Measurements from ENCODE around the gene SMIM31. TPM values are rescaled to one million over a fixed set of nuclear protein-coding genes. Genes with fewer than 3 reads are reported as not detected.

SMIM31 gene
- total RNA-seq, 2 donors from 2014 or later: not detected

DNA sequence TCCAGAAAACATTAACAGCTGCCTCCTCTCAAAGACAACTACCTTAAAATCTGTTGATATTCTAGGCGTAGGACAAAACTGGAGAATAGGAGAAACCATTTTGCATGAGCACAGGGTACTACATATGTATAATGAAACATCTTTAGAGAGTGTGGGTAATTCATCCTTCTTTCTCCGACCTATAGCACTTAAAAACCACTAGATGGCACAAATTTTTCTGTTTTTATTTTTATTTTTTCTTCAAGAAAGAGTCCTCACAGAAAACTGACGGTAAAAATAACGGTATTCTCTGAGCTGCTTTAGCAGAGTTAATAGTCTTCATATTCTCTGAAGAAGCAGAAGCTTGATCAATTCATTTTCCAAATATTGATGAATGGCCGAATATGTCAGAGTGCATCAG is 14.6 kb downstream of the SMIM31 start:
- TF ChIP-seq, protein P1, sequence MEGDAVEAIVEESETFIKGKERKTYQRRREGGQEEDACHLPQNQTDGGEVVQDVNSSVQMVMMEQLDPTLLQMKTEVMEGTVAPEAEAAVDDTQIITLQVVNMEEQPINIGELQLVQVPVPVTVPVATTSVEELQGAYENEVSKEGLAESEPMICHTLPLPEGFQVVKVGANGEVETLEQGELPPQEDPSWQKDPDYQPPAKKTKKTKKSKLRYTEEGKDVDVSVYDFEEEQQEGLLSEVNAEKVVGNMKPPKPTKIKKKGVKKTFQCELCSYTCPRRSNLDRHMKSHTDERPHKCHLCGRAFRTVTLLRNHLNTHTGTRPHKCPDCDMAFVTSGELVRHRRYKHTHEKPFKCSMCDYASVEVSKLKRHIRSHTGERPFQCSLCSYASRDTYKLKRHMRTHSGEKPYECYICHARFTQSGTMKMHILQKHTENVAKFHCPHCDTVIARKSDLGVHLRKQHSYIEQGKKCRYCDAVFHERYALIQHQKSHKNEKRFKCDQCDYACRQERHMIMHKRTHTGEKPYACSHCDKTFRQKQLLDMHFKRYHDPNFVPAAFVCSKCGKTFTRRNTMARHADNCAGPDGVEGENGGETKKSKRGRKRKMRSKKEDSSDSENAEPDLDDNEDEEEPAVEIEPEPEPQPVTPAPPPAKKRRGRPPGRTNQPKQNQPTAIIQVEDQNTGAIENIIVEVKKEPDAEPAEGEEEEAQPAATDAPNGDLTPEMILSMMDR (IDR thresholded peaks at IDR 0.05): no peak
- H3K27me3 ChIP-seq (replicated peaks; ENCODE audit: insufficient read depth): no peaks in the 10 kb centered on the region
- no peaks in the 10 kb centered on the region for H3K36me3 ChIP-seq
- no peak overlapping the region for H3K27ac ChIP-seq
- no peaks in the 10 kb centered on the region for H3K4me1 ChIP-seq (ENCODE audit: control insufficient read depth in 1 of 2, low read depth in 2 of 2)
- H3K4me3 ChIP-seq: no peak overlapping the region
- no peaks in the 10 kb centered on the region for H3K9me3 ChIP-seq
- DNase-seq (ENCODE audit: low spot score): no peak
- ATAC-seq (ENCODE audit: insufficient number of reproducible peaks, low FRiP score, low read depth): no peak

DNA sequence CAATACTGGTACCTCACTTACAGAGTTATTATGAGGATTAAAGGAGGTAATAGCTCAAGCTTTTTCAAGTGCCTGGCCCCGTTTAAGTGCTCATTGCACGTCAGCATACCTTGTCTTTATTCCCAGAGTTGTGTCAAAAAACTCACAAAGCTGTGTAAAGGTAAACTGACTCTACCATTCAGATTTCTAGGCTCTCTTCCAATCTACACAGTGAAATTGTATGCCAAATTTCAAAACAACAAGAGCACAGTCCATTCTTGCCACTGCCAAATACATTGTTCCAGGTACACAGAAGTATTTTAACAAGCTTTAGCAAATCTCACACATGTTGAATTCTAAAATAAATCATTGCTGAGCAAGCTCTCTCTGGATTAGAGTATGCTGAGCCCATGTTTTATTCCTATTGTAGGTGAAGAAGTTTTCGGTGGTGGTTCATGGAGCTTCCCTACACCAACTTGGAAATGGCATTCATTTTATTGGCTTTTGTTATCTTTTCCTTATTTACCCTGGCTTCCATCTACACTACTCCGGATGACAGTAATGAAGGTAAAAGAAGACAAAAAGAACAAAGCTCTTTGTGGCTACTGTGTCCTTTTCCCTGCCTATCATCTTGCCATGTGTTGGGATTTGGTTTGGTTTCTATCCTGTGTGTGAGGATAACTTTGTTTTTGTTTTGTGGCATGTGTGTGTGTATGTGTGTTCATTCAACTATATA is 16.2 kb downstream of the SMIM31 start:
- Histone ChIP-seq H3K4me3 (no peak overlapping the region), H3K4me1 (ENCODE audit: control insufficient read depth in 1 of 2, low read depth in 2 of 2) (no peaks in the 10 kb centered on the region), H3K36me3 (no peaks in the 10 kb centered on the region), H3K27ac (no peak overlapping the region), H3K27me3 (replicated peaks; ENCODE audit: insufficient read depth) (no peaks in the 10 kb centered on the region), H3K9me3 (no peaks in the 10 kb centered on the region)
- ATAC-seq (ENCODE audit: insufficient number of reproducible peaks, low FRiP score, low read depth) (no peak), DNase-seq (ENCODE audit: low spot score) (no peak)
- TF ChIP-seq, protein P1 (IDR thresholded peaks at IDR 0.05): no peak

DNA sequence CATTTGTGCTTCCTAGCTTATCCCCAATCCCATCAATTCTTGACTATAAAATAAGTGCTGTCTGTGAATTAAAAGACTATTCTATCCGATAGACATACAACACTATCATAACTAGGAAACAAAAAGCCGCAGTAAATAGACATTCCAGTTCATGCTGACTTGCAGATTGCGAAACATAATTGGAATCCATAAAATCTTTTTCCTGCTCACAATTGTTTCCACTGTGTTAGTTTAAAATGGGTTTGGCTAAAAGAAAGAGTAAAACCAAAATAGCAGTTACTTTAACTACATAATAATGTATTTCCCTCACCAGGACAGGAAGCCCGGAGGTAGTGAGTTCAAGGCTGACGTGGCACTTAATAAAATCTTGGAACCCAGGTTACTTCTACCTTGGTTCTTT is 17.2 kb downstream of the SMIM31 start:
- Histone ChIP-seq H3K27me3 (replicated peaks; ENCODE audit: insufficient read depth) (no peaks in the 10 kb centered on the region), H3K36me3 (no peaks in the 10 kb centered on the region), H3K4me3 (no peak overlapping the region), H3K27ac (no peak overlapping the region), H3K9me3 (no peaks in the 10 kb centered on the region), H3K4me1 (ENCODE audit: control insufficient read depth in 1 of 2, low read depth in 2 of 2) (no peaks in the 10 kb centered on the region)
- ATAC-seq (ENCODE audit: insufficient number of reproducible peaks, low FRiP score, low read depth) (no peak), DNase-seq (ENCODE audit: low spot score) (no peak)
- TF ChIP-seq, protein P1 (IDR thresholded peaks at IDR 0.05): no peak

DNA sequence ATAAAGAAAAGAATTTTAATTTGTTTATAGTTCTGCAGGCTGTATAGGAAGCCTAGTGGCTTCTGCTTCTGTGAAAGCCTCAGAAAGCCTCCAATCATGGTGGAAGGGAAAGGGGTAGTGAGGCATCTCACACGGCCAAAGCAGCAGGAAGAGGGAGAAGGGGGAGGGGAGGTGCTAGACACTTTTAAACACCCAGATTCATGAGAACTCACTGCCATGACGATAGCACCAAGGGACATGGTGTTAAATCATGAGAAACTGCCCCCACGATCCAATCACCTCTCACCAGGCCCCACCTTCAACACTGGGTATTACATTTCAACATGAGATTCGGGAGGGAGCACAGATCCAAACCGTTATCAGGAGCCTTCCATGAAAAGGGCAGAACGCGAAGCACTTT is 18.1 kb downstream of the SMIM31 start:
- TF ChIP-seq, protein P1 (IDR thresholded peaks at IDR 0.05): no peak
- Histone ChIP-seq H3K4me3 (no peak overlapping the region), H3K36me3 (no peaks in the 10 kb centered on the region), H3K9me3 (no peaks in the 10 kb centered on the region), H3K4me1 (ENCODE audit: control insufficient read depth in 1 of 2, low read depth in 2 of 2) (no peaks in the 10 kb centered on the region), H3K27me3 (replicated peaks; ENCODE audit: insufficient read depth) (no peaks in the 10 kb centered on the region), H3K27ac (no peak overlapping the region)
- ATAC-seq (ENCODE audit: insufficient number of reproducible peaks, low FRiP score, low read depth) (no peak), DNase-seq (ENCODE audit: low spot score) (no peak)

DNA sequence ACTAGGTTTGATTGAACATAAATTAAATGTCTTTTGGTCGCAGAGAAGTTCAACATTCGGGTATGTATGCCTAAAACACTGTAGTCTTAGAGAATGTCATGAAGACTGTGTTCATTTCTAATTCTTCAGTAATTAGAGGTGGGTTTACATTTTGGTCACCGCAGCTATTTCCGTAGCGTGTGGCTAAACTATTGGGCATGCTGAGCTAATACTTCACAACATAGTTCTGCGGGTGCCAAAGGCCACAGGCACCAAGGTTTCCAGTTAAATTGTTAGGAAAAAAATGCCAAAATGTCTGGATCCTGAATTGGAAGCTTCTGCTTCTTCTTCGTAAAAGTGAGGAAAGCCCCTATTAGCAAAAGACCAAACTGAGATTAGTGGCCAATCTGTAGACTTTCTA is 25.1 kb downstream of the SMIM31 start:
- H3K4me1 ChIP-seq (ENCODE audit: control insufficient read depth in 1 of 2, low read depth in 2 of 2): no peaks in the 10 kb centered on the region
- TF ChIP-seq, protein P1 (IDR thresholded peaks at IDR 0.05): no peak
- no peaks in the 10 kb centered on the region for H3K36me3 ChIP-seq
- H3K4me3 ChIP-seq: no peak overlapping the region
- ATAC-seq (ENCODE audit: insufficient number of reproducible peaks, low FRiP score, low read depth): no peak
- no peak for DNase-seq (ENCODE audit: low spot score)
- H3K27me3 ChIP-seq (replicated peaks; ENCODE audit: insufficient read depth): no peaks in the 10 kb centered on the region
- H3K9me3 ChIP-seq: no peaks in the 10 kb centered on the region
- no peak overlapping the region for H3K27ac ChIP-seq

Measured in thoracic aorta (tissue), 2 donors.